Peyer's patch (tissue), 4 donors: ENCODE measurements around the gene TRABD.
A peak's percentile ranks its signal among the peaks of the same experiment; 100 is the strongest.

Experiments
- POLR2A ChIP-seq, 2 donors: fragments of 450-650 bp; IDR thresholded peaks; one replicate each; pipeline ENCODE4 v1.5.1; 2017; ENCODE audit warnings: antibody characterized with exemption in 2 of 2, mild to moderate bottlenecking in 2 of 2, moderate library complexity in 2 of 2
- TF ChIP-seq, protein P1 (sequence below), 6 experiments: fragments of 450-650 bp in 4 of 6; fragments of 200-600 bp in 2 of 6; sonication (generic) in 1 of 6; IDR thresholded peaks; one replicate each; pipeline ENCODE4 v1.5.1; 2017 to 2019; ENCODE audit warnings: antibody characterized with exemption in 6 of 6, mild to moderate bottlenecking in 3 of 6, moderate library complexity in 1 of 6

DNA sequence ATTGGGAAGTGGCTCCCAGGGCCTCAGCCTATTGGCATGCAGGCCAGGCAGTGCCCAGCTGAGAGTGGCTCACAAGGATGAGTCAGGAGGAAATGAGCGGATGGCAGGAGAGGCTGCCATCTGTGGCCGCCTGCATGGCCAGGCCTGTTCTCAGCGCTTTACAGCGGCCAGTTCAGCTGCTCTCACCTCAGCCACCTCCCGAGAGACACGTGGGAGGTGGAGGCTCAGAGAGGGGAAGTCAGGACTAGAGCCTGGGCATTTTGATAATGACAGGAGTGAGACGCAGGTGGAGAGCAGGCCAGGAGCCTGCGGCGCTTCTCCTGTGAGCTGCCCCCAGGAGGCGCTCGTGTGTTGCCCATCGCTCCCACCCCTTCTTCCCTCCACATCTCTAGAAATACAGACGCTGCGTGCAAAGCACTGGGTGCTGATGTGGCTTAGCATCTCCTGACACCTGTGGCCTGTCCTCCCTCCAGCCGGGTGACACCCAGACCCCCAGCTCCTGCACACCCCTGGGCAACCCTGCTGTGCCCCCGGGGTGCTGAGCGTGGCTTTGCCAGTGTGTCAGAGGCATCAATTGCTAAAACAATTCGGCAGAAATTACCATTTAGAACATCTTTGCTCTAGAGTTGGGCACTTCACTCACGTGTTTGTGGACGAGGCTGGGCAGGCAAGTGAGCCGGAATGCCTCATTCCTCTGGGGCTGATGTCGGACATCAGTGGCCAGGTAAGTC lies 36.6 kb upstream of the TRABD start:
- no peak for TF ChIP-seq POLR2A (IDR thresholded peaks at IDR 0.05)
- TF ChIP-seq, protein P1, sequence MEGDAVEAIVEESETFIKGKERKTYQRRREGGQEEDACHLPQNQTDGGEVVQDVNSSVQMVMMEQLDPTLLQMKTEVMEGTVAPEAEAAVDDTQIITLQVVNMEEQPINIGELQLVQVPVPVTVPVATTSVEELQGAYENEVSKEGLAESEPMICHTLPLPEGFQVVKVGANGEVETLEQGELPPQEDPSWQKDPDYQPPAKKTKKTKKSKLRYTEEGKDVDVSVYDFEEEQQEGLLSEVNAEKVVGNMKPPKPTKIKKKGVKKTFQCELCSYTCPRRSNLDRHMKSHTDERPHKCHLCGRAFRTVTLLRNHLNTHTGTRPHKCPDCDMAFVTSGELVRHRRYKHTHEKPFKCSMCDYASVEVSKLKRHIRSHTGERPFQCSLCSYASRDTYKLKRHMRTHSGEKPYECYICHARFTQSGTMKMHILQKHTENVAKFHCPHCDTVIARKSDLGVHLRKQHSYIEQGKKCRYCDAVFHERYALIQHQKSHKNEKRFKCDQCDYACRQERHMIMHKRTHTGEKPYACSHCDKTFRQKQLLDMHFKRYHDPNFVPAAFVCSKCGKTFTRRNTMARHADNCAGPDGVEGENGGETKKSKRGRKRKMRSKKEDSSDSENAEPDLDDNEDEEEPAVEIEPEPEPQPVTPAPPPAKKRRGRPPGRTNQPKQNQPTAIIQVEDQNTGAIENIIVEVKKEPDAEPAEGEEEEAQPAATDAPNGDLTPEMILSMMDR (IDR thresholded peaks at IDR 0.05), result peak; percentile 69 to 84 (median 80)
